Kidney (tissue), 14 donors: ENCODE data around the gene PLEKHM3. TPM values are rescaled to one million over a fixed set of nuclear protein-coding genes. Genes with fewer than 3 reads are reported as not detected.

Source experiments
- DNase-seq, 5 donors: peaks; one replicate each; pipeline ENCODE4 v3.0.0-alpha.2; 2013 to 2020
- FAIRE-seq: peaks from 2 replicates; lab custom pipeline; 2012; peaks lifted over from hg19 to GRCh38; lab: Jason Lieb, UNC
- H3K27ac ChIP-seq, 2 donors: one replicate each; pipeline ENCODE4 v1.7.0; 2013; ENCODE audit warnings: low read depth in 2 of 2, low read length in 2 of 2, inconsistent platforms in 1 of 2
- H3K27me3 ChIP-seq: one replicate; pipeline ENCODE4 v1.7.1; 2013; ENCODE audit warnings: low read length, inconsistent platforms; ENCODE audit not compliant: control insufficient read depth, insufficient read depth
- H3K36me3 ChIP-seq, 3 donors: one replicate each; pipeline versions ENCODE4 v1.7.0 to v1.7.1; 2013; ENCODE audit warnings: low read length in 3 of 3, control low read depth in 1 of 3, inconsistent platforms in 1 of 3; ENCODE audit not compliant: insufficient read depth in 3 of 3, control insufficient read depth in 2 of 3
- H3K4me1 ChIP-seq, 3 donors: one replicate each; pipeline versions ENCODE4 v1.7.0 to v1.7.1; 2013; ENCODE audit warnings: low read length in 3 of 3, inconsistent platforms in 1 of 3, low read depth in 1 of 3; ENCODE audit not compliant: control insufficient read depth in 2 of 3, insufficient read depth in 2 of 3
- H3K4me3 ChIP-seq, 3 donors: one replicate each; pipeline versions ENCODE4 v1.7.0 to v1.8.1; 2013; ENCODE audit warnings: low read length in 3 of 3, control low read depth in 1 of 3, inconsistent platforms in 1 of 3
- H3K9ac ChIP-seq, 3 donors: one replicate each; pipeline versions ENCODE4 v1.7.0 to v1.7.1; 2013; ENCODE audit warnings: low read length in 3 of 3, control low read depth in 1 of 3, inconsistent platforms in 1 of 3
- H3K9me3 ChIP-seq, 3 donors: one replicate each; pipeline versions ENCODE4 v1.7.0 to v1.7.1; 2013; ENCODE audit warnings: low read length in 3 of 3, control low read depth in 1 of 3, inconsistent platforms in 1 of 3; ENCODE audit not compliant: control insufficient read depth in 2 of 3, insufficient read depth in 1 of 3
- CTCF ChIP-seq: IDR thresholded peaks from 3 replicates; pipeline ENCODE4 v1.5.1; 2012; ENCODE audit warnings: mild to moderate bottlenecking, moderate library complexity, borderline replicate concordance; ENCODE audit not compliant: insufficient read depth; ENCODE audit errors: extremely low read depth
- intact Hi-C: fragments of 100-400 bp; cut with DNase I; formaldehyde crosslinking; loops from one replicate; pipeline ENCODE4 v1.11.1; 2022
- polyA plus RNA-seq: library from polyadenylated mRNA; stranded (reverse); fragments of 350-450 nt; fragmentation: Illumina TruSeq; extraction: RNeasy Lipid Tissue Mini Kit (QIAGEN cat#74804); gene quantifications from one replicate; pipeline ENCODE4 v1.2.3, GENCODE V29; 2014; ENCODE audit warnings: low read depth, low replicate concordance; ENCODE audit not compliant: insufficient read depth
- total RNA-seq: library from RNA; stranded (reverse); fragmentation: NEBNext Ultra II Directional; extraction: Animal tissue kit (Norgen Biotek cat#: 25700); gene quantifications from one replicate; pipeline ENCODE4 v1.2.1, GENCODE V29; 2021
- donor health status: control.
- donor health status: control.
- donor health status: control.
- donor health status: control.
- donor health status: control.
- donor health status: DM: yes; HTN: yes; CAD: no.
- donor health status: Normal renal cell carcinoma (clear cell type).

The PLEKHM3 gene
- total and polyA plus RNA-seq, 2 donors from 2014 or later: 4.2 to 13.5 TPM

GRCh38 chr2:207935121-207935990 is 90.0 kb downstream of the PLEKHM3 start:
- no peak overlapping the region for H3K4me3 ChIP-seq
- intact Hi-C loops: no loop called here
- H3K36me3 ChIP-seq: no peaks in the 10 kb centered on the region
- peak overlapping the region in 1 of 3 donors; percentile 20 for H3K9ac ChIP-seq
- FAIRE-seq: no peak
- no peaks in the 10 kb centered on the region for H3K9me3 ChIP-seq
- peak overlapping the region; percentile 29 to 65 for H3K27ac ChIP-seq
- no peak for TF ChIP-seq CTCF
- DNase-seq: no peak
- no peaks in the 10 kb centered on the region for H3K27me3 ChIP-seq
- H3K4me1 ChIP-seq: peaks cover 0 to 17% (median 3%) of the 10 kb centered on the region in 3 donors

- no peak for FAIRE-seq
- no peak for TF ChIP-seq CTCF
- H3K4me3 ChIP-seq: no peak overlapping the region
- intact Hi-C loops: no loop called here
- no peaks in the 10 kb centered on the region for H3K9me3 ChIP-seq
- no peaks in the 10 kb centered on the region for H3K27me3 ChIP-seq
- H3K36me3 ChIP-seq: no peaks in the 10 kb centered on the region
- peak overlapping the region; percentile 23 to 65 for H3K27ac ChIP-seq
- DNase-seq: no peak
- peaks cover 0 to 17% (median 3%) of the 10 kb centered on the region in 3 donors for H3K4me1 ChIP-seq
- H3K9ac ChIP-seq: no peak overlapping the region
Measured at GRCh38 chr2:207934720-207935119, 90.6 kb downstream of the PLEKHM3 start.

GRCh38 chr2:207933396-207934065 is 91.8 kb downstream of the PLEKHM3 start:
- intact Hi-C loops: no loop called here
- no peaks in the 10 kb centered on the region for H3K27me3 ChIP-seq
- DNase-seq: no peak
- peak overlapping the region in 1 of 2 donors; percentile 16 for H3K27ac ChIP-seq
- H3K9ac ChIP-seq: no peak overlapping the region
- no peak overlapping the region for H3K4me3 ChIP-seq
- H3K9me3 ChIP-seq: no peaks in the 10 kb centered on the region
- H3K4me1 ChIP-seq: peaks cover 0 to 17% (median 3%) of the 10 kb centered on the region in 3 donors
- FAIRE-seq: no peak
- TF ChIP-seq CTCF: no peak
- peaks cover 0 to 2% (median 0%) of the 10 kb centered on the region in 3 donors for H3K36me3 ChIP-seq
